NCI-H460 (cell line): ENCODE data around the gene RALGAPB. TPM values are rescaled to one million over a fixed set of nuclear protein-coding genes. Genes with fewer than 3 reads are reported as not detected.
"Not testable (repeated sequence)": the region's sequence is repeated elsewhere in the genome, so short reads cannot be mapped to it uniquely, and the experiment has no call there.

Source experiments
- DNase-seq: peaks from one replicate; pipeline ENCODE4 v3.0.0-alpha.2; 2016; ENCODE audit warnings: low read depth; ENCODE audit errors: extremely low read depth
- polyA plus RNA-seq: library from polyadenylated mRNA; depleted of rRNA; stranded (reverse); fragments of >200 nt; gene quantifications from 2 replicates; pipeline ENCODE4 v1.2.3, GENCODE V29; 2014; cell fraction: nucleus; rRNA removed
- total RNA-seq: library from RNA; depleted of rRNA; stranded (reverse); fragments of >200 nt; shearing (Covaris generic); gene quantifications from 2 replicates; pipeline ENCODE4 v1.2.3, GENCODE V29; 2014; rRNA removed

RALGAPB gene
- 31.4 and 34.8 TPM in 2 replicates for total RNA-seq
- 17.1 and 23.3 TPM in 2 replicates for polyA plus RNA-seq

DNA sequence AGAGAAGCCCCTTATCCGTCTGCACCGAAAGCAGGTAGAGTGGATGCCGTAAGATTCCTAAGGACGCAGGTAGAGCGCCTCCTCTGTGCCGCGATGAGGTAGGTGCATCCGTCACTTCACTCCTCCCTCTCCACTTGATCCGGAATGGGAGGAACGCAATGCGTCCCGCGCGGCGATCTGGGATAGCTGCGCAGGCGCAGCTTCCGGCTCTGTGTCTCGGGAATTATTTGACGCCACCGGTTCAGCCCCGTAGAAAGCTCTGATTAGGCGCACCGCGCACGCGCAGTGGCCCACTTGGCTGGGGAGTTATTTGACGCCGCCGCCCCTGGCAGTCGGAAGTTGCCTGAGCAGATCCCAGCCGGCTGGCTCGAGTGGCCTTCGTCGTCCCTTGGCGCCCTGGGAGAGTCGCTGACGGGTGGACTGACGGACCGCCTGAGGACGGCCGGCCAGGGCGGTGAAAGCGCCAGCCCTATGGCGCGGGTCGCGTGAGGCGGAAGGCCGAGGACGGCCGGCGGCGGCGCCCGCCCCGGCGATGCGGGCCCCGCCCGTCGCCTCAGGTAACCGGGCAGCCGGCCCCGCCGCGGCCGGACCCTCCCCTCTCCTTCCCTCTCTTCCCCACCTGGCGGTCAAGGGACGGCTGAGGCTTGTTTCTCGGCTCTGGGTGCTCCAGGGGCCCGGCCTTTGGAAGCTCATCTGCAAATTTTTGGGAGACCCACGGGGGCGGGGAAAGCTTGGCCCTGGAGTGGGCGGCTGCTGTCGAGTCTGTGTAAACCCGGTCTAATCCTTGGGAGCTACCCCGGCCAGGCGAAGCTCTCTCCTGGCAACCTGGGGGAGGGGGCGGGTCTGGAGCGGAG lies at the start of gene RALGAPB:
Gene RALGAPB (plus strand): TSS at position 331 of the 854 bp plus-strand sequence. CDS start 15,590 bp downstream, outside the sequence.
- peak; percentile 99 for DNase-seq

DNA sequence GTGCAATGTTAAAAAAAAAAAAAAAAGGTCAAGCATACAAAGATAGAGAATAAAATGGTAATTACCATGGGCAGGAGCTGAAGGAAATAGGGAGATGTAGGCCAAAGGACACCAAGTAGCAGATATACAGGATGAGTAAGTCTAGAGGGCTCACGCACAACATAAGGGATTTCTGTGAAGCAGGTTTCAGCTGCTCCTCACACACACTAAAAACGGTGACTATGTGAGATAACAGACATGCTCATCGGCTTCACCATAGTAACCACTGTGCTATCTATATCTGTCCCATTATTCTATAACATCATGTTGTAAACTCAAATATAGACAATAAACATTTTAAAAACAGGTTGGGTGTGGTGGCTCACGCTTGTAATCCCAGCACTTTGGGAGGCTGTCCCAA lies 49.1 kb upstream of the RALGAPB start:
- DNase-seq: no peak

DNA sequence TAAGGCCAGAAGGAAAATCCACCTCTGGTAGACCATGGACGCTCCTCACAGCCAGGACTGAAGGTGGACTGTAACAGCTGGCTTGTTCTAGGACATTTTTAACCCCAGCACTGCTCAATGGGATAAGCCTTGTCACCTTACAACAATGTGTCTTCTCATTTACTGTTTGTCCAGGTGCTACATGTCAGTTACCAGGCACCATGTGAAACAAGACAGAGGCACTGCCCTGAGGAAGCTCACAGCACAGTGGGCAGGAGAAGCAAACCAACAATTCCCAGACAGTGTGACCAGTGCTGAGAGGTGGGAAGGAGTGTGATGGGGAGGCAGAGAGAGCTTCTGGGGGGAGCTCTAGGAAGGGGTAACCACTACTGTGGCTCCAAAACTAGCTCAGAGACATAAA lies 48.2 kb upstream of the RALGAPB start:
- no peak for DNase-seq

DNA sequence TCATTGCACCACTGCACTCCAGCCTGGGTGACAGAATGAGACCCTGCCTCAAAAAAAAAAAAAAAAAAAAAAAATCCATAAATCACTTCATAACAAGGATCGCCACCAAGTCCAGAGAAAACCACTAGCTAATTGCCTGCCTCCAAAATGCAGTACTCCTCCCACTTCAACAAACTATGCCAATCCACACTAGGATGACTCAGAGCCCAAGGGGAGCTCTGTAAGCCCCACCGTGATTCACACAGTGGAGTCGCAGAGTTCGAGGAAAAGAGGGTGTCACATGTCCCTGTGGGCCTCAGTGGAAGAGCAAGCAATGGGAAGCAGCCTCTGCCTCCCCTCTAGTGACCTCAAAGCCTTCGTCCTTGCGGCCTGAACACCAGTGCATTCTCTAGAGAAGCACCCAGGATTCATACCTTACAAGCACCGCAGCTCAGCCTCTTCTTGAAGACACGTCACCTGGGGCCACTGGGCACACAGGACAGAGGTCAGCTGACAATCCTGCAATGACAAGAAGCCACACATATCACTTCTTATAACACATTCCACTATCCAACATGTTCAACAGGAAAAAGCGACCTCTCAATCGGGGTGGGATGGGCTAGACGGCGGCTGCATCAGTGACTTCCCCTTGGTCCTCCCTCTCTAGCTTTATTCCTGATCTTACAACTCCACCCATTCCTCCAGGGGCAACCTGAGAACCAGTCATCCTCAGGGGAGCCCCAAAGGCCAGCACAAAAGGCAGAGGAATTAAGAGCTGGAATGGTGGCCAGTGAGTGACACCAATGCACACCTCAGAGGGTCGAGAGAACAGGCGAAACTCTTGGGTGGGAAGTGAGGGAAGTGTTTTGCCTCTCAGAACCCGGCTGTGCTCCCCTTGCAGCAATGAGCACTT lies 46.4 kb upstream of the RALGAPB start:
- no peak for DNase-seq

DNA sequence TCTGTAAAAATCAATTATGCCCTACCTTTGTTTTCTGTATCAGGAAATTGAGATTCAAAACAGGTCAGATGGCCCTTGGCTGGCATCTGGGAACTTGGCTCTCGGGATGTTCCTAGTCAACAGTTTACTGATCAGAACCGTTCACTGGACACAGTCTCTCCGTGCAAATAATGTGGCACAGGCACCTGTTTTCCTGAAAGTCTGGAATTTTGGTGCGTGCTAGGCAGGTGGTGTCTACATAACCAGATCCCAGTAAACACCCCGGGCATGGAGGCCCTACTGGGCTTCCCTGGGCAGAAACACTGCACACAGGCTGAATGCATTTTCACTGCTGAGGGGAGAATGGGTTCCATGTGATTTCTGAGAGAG lies 45.0 kb upstream of the RALGAPB start:
- DNase-seq: no peak

DNA sequence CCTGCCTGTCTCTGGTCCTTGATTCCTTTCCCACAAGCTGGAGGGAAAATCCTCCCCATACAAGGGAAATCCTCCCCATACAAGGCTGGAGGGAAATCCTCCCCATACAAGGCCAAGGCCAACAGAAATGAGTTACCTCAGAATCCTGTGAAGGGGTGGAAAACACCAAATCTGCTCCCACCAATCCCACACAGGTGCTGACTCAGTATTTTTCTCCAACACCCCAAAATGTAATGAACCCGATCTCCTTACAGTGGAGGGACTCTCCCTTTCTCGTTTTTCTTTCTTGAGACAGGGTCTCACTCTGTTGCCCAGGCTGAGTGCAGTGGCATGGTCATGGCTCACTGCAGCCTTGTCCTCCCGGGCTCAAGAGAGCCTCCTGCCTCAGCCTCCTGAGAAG lies 43.8 kb upstream of the RALGAPB start:
- no peak for DNase-seq

DNA sequence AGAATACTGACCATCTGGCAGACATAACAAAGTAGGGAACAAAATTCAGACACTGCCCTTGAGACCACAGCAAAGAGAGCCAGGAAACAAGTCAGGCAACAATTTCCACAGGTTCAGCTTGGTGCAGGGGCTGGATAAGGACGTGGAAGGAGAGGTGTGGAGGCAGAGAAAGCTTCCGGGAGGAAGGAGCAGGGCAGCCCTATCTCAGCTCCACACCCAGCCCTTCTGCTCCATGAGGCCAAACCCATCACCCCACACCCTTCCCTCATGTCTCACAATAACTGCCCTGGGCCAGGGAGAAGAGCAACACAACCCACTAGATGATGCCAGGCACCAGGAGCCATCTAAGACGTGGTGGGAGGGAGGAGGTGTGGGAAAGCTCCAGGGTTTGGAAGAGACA lies 43.3 kb upstream of the RALGAPB start:
- no peak for DNase-seq

DNA sequence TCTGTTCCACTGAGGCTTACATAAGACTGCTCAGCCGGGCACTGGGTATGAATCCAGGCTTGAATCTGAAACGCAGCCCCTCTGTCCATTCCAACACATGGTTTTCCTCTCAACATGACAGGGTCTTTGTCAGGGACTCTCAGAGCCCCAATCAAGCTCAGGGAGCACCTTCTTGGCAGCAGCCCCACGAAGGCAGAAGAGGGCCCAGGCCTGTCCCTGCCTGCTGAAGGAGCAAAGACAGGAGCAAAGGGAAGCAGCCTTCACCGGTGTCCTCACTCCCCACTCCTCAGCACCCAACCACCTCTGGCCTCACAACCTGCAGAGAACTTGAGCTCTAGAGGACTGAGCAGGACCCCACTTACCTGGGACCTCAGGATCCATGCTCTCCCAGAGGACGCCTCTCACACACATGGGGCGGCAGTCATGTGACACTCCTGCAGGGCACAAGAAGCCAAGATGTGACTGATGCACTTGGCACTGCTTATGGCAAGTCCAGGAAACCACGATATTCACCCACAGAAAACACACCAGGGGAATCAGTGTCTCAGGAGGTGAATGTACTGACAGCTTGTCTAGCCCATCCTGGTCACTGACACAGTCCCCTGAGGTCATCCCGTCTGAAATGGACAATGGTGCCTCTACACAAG lies 41.8 kb upstream of the RALGAPB start:
- no peak for DNase-seq

DNA sequence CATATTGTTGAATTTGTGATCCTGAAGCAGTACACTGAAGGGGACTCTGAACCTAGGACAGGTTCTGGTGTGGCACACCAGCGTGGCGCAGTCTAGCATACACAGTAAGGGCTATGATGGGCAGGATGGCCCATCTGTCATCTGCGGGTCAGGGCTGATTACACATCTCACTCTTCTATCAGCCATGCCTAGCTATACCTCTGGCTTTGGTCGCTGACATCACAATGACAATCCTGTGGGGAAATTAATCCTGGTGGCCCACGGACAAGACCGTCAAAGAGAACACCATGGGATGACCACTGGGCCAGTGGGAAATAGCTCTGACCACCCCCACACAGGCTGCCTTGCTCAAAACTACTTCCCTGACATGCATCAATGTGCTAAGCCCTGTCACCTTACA lies 40.4 kb upstream of the RALGAPB start:
- no peak for DNase-seq

DNA sequence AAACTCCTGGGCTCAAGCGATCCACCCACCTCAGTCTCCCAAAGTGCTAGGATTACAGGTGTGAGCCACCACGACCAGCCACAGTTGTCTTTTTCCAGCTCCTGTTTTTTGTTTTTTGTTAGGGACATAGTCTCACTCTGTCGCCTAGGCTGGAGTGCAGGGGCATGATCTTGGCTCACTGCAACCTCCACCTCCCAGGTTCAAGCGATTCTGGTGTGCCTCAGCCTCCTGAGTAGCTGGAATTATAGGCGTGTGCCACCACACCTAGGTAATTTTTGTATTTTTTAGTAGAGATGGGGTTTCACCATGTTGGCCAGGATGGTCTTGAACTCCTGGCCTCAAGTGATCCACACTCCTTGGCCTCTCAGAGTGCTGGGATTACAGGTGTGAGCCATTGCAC lies 39.8 kb upstream of the RALGAPB start:
- DNase-seq: not testable (repeated sequence)

DNA sequence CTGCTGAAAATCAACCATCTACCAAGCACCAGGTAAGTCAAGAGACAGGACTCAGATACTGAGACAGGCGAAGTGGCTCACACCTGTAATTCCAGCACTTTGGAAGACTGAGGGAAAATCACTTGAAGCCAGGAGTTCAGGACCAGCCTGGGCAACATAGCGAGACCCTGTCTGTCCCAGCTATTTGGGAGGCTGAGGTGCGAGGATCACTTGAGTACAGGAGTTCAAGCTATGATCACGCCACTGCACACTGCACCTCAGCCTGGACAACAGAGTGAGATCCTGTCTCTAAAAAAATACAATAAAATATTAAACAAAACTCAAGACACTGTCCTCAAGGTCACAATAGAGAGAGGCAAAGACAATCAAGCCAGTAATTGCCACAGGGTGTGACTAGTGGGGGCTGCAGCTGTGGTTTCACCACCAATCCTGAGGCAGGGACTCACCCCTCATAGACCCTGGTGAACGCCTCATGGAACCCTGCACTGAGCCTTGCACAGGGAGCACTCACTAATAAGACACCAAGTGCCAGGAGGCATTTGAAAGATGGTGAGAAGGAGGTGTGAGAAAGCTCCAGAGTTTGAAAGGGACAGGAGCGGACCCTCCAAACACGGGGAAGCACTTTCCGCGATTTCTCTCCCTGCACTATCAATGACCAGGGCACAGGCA lies 39.2 kb upstream of the RALGAPB start:
- no peak for DNase-seq

DNA sequence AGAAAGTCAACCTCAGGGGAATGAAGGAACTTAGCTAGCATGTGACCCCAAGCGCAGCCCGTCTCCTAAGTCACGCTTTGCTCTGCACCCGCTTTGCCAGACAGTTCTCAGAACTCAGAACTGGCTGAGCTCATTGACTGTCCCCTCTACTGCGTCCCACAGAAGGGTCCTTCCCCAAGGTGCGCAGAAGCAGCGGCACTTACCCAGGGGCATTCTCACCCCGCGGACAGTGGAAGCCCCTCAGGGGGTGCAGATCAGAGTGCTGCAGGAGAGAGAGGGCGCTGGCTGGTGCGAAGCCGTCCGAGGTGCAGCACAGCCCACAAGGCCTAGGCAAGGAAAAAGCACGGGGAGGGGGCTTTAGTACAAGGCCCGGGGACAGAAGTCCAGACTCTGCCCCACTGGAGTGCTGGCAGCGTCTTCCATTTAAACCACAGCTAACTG lies 38.3 kb upstream of the RALGAPB start:
- DNase-seq: no peak

DNA sequence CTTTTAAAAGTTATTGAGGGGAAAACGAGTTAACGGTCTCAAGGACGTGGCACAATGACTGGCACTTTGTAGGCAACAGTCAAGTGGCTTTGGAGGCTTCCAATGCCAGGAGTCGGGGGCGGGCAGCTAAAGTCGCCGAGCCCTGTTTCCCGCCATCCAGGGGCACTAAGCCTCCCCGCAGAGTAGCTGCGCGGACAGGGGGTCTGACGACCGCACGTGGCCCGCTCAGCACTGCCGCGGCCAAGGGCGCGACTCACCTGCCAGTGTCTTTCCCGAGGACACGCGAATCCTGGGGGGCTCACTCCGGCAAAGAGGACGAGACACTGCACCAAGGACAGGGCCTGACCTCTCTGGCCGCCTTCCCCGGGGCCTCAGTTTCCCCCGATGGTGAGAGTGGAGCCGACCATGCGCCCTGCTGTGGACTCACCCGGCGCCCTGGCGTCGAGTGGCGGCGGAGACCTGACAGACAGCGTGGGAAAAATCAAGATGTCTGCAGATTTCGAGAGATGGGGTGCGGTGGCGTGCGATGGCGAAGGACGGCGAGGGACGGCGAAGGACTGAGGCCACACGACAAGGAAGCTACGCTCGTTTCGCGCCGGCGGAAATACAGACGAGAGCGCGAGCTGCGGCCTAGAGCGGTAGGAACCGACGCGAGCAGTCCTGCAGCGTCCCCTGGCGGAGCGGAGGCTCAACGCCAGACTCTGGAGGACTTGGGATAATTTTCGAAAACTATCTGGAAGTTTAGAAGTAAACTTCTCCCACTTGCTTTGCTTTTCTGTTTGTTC lies 37.7 kb upstream of the RALGAPB start, which contains the start of gene SNHG17:
Gene SNHG17 (minus strand): TSS at position 559 of the 785 bp plus-strand sequence.
- peak; percentile 87 for DNase-seq

DNA sequence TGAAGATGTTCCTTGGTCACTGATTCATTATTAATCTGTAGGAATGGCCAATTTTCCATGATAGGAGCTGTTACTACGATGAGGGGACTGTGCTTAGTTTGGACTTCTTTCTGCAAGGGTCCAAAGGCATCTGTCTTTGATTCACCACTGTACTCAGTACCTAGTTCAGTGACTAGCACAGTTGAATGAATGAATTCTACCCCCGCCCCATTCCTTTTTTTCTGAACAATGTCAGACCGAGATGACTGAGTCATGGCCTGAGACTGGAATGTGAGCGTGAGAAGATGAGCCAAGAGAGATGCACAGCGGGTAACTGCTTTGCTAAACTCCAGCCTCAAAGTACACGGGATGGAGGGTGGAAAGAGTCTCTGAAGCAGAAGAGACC lies 37.1 kb upstream of the RALGAPB start:
- no peak for DNase-seq

DNA sequence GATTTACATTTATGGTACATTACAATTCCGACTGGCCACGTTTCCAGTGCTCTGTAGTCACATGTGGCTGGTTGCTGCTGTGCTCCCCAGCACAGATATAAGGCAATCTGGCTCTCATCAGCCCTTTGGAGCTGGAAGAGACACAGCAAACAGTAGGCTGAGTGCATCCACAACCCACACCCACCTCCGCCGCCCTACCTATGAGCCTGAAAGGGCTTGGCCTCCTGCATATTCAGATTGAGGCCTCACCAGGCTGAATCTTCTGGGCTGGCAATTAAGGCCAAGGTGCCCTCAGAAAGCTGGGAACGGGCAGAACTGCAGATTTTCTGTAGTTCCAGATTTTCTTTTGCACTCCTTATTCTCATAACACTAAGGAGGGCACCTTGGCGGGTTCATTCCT lies 34.8 kb upstream of the RALGAPB start:
- DNase-seq: no peak

DNA sequence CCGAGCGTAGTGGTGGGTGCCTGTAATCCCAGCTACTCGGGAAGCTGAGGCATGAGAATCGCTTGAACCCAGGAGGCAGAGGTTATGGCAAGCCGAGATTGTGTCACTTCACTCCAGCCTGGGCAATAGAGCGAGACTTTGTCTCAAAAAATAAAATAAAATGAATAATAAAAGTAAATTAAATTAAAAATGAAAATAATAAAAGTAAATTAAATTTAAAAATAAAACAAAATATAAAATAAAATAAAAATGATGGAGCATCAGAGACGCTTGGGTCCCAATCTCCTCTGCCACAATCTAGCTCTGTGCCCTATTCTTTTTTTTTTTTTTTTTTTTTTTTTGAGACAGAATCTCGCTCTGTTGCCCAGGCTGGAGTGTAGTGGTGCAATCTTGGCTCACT lies 31.5 kb upstream of the RALGAPB start:
- DNase-seq: not testable (repeated sequence)

DNA sequence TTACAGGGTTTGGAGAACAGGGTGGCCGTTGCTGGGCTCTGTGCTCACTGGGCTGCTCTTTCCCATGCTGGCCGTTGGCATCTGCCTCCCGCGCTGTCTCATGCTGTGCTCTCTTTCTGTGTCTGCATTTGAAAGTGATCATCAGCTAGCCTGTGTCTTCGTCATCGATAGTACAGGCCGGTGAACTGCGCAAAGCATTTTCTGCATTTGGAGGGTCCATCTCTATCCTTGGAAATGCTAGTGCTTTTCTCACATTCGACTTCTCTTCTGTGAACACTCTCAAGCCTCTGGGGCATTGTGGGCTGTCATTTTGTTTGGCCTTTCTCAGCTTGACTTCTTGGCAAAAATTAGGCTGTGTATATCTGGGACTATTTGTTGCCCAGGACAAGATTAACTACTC lies 30.7 kb upstream of the RALGAPB start:
- DNase-seq: no peak

DNA sequence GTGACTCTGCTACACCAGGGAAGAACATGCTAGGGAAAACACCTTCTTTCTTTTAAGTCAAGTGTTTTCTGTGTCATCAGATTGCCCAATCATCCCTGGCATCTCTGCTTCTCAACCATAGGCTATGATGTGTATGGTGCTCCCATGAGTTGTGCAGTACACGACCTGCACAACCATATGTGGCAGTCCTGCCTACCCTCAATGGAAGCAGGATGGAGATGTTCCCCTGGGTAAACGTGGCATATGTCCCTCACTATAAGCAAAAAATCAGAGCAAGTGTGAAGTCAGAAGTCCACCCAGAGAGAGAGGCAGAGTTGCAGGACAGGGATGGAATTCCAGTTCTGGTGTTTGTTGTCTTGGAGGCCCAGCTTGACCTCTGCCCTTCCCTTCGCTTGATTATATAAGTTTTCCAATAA lies 27.3 kb upstream of the RALGAPB start:
- no peak for DNase-seq

DNA sequence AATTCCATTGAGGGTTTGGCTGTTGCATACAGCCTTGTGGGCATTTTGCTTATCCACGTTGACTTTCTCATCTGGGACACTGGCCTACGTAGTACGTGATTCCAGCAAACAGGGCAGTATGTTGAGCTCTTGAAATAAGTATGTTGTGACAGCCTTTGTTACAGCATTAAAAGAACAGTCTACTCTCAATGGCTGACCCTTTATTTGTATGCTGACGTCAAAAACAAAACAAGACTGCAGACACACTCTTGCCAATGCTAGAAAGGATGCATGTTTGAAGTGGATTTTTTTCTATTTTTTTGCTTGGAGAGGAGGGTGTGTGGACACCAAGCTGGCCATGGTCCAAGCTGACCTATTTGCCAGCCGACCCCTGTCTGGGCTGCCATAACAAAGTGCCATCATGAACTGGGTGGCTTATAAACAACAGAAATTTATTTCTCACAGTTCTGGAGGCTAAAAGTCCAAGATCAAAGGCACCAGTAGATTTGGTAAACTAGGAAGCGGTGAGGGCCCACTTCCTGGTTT lies 26.7 kb upstream of the RALGAPB start:
- no peak for DNase-seq
